Sigmoid colon (tissue), 3 donors: ENCODE measurements around the gene LURAP1L.

Experiments used
- CTCF ChIP-seq, 4 experiments: fragments of 450-650 bp in 3 of 4; fragments of 200-600 bp in 1 of 4; IDR thresholded peaks; one replicate each; pipeline ENCODE4 v1.5.1; 2016 to 2019; ENCODE audit warnings: antibody characterized with exemption in 4 of 4, mild to moderate bottlenecking in 3 of 4, moderate library complexity in 2 of 4
- POLR2A ChIP-seq, 2 donors: fragments of 450-650 bp; IDR thresholded peaks; one replicate each; pipeline ENCODE4 v1.6.1; 2016; ENCODE audit warnings: antibody characterized with exemption in 2 of 2, mild to moderate bottlenecking in 2 of 2, moderate library complexity in 2 of 2

- TF ChIP-seq CTCF (IDR thresholded peaks at IDR 0.05) (no peak), POLR2A (IDR thresholded peaks at IDR 0.05) (no peak)
Measured at GRCh38 chr9:12822111-12822510, 47.3 kb downstream of the LURAP1L start.
